AG09319 (cell line): ENCODE results near the gene PCSK6.
A peak's percentile ranks its signal among the peaks of the same experiment; 100 is the strongest.

Source experiments
- DNase-seq: peaks from one replicate; pipeline ENCODE4 v3.0.0-alpha.2; 2010; ENCODE audit warnings: low read depth; ENCODE audit errors: extremely low read depth
- TF ChIP-seq, protein P1 (sequence below): IDR thresholded peaks from 2 replicates; pipeline ENCODE4 v1.5.1; 2011; ENCODE audit warnings: low read depth, mild to moderate bottlenecking, inconsistent platforms, low read length, moderate library complexity

PCSK6 gene

DNA sequence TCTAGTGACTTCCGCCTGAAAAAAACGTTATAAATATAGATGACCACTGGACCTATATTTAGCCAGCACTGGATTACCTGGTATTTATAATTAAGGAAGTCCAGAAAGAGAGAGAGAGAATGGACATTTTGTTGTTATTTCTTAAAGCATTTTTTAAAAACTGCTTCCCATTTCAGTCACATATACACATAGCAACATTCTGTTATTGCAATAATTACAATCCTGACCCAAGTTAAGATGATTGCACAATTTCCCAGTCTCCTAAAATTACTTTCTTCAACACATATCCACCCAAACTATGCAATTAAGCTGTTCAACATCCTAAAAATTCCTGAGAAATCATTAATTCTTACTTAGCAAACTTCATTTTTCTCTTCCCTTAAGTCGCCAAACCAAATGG, 37.7 kb downstream of the PCSK6 start:
- TF ChIP-seq, protein P1, sequence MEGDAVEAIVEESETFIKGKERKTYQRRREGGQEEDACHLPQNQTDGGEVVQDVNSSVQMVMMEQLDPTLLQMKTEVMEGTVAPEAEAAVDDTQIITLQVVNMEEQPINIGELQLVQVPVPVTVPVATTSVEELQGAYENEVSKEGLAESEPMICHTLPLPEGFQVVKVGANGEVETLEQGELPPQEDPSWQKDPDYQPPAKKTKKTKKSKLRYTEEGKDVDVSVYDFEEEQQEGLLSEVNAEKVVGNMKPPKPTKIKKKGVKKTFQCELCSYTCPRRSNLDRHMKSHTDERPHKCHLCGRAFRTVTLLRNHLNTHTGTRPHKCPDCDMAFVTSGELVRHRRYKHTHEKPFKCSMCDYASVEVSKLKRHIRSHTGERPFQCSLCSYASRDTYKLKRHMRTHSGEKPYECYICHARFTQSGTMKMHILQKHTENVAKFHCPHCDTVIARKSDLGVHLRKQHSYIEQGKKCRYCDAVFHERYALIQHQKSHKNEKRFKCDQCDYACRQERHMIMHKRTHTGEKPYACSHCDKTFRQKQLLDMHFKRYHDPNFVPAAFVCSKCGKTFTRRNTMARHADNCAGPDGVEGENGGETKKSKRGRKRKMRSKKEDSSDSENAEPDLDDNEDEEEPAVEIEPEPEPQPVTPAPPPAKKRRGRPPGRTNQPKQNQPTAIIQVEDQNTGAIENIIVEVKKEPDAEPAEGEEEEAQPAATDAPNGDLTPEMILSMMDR = no peak
- DNase-seq = no peak

DNA sequence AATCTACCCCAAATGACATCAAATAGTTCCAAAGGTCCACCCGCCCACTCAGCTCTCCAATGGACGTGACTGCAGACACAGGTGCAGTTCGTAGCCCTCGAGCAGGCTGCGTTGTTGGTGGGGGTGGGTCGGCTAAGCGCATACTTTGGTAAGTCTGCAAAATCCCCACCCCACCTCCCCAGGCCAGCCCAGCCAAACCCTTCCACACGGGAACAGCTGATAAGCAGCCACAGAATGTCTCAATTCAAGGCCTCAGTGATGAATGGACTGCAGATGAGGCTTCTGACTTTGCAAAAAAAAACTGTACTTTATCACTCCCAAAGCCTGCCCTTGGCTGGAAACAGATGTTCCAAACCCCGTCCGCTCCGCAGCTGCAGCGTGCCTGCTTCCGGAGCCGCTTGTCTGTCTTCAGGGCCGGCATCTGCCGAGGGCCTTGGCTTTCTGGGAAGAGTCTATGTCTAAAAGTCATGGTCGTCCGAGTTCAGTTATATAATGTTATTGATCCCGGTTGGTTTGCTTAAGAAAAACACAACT, 38.2 kb downstream of the PCSK6 start:
- TF ChIP-seq, protein P1 = no peak
- DNase-seq = peak; percentile 51

DNA sequence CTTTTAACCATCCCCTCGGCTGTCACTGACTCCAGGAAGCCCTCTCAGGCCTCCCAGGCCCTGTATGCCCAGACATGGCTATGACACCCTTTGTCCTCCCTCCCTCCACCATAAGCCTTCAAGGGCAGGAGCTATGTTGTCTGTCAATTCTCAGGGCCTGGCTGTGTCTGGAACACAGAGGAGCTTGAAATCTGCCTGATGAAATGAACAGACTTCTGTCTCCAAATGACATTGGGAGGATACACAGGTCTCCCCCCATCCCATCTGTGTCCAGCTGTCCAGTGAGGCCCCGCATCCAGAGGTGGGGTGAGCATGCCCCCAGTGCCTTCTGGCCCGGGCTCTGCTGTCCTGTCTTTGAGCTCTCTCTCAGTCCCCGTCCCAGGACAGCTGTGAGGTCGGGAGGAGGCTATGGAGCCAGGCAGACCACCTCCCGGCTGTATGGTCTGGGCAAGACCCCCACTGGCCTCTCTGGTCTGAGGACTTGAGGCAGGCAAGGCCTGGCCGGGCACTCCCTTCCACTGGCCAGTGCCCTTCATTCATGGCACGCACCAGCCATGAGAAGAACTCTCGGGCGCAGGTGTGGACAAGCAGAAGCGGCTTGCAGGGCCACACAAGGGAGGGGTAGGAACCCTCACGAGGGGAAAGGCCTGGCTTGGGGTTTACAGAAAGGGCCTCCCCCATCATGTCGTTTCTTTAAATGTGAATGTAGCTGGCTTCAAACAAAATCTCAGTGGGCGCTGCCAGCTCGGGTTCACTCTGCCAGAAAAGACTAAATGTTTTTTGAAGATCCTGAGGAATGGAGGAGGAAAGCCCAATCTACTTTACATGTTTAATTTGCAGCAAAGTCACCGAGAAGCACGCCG, 38.9 kb downstream of the PCSK6 start:
- TF ChIP-seq, protein P1 = no peak
- no peak for DNase-seq

DNA sequence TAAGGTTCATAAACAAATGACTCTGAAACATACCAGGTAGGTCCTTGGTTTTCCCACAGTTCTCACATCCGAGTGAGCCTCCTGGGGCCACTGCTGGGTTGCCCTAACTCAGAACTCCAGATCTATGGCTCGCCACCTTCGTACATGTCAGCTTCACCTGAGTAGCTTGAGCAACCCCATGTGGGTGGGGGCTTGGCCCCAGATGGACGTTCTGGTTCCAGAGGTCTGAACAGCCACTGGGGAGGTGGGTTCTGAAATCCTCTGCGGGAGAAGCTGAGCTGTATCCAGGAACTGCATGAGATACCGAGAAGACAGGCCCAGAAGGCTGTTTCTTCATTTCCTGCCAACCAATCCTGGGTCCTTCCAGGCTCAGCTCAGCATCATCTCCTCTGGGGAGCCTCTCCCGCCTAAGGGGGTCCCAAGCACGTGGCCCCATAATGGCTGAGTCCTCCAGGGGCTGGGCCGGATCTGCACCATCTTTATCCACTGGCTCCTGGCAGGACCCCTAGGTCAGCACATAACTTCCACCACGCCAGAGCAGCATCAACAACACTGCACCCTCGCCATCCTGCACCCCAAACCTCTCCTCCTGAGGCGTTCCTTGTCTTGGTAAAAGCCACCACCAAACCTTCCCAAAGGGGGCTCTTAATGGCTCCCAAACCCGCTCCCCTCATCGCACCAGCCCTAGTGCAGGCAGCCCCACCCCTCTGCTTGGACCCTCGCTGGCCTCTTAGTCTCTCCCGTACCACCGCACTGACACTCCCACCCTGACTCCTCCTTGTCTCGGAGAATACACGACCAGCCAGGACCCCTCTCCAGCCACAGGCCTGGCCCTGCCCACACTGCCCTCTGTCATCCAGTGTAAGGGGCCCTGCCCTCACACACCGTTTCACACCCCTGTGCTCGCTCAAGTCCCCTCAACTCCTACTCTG, 39.8 kb downstream of the PCSK6 start:
- TF ChIP-seq, protein P1 = no peak

DNA sequence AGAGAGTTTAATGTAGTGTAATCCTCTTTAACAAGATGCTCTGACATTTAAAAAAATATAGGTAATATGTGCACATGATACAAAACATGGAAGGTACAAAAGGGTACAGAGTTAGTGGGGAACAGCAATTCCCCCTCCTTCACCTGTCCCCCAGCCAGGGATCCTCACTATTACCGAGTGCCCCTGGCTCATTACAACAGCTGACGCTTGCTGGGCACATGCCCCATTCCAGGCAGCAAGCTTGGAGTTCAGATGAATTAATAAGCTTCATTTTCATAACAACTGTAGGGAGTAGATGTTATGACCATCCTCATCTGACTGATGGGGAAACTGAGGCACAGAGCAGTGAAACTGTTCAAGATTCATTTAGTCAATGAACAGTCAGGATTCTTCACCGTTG, 41.2 kb downstream of the PCSK6 start:
- TF ChIP-seq, protein P1 = no peak
- no peak for DNase-seq

More for the DNA sequence above, 39.8 kb downstream of the PCSK6 start:
- DNase-seq = no peak

DNA sequence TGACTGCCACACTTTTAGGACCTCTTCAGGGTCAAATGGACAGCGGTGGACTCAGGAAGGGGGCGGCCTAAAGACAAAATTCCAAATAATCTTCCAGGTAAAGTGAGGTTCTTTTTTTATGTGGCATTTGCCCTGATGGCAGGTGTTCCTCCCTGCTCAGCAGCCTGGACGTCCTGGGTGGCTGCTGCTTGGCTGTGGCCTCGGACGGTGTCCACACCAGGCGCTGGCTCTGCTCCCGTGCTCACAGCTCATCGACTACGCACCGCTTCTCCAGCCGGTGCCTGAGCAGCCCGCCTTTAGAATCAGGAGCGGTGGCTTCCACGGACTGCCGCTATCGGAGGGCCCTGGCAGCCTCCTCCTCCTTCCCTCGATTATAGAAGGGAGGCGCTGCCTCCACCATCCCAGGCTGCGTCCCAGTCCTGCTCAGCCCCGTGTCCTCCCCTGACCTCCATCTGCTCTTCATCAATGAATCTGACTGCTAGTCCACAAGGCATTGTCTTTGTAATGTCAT, 41.9 kb downstream of the PCSK6 start:
- DNase-seq = no peak
- TF ChIP-seq, protein P1 = no peak
